ENCODE data around the gene ZIK1. TPM values are rescaled to one million over a fixed set of nuclear protein-coding genes. Genes with fewer than 3 reads are reported as not detected.

Gene ZIK1
- total and polyA plus RNA-seq, 2 experiments from 2014 or later, result 10.3 to 40.5 TPM

DNA sequence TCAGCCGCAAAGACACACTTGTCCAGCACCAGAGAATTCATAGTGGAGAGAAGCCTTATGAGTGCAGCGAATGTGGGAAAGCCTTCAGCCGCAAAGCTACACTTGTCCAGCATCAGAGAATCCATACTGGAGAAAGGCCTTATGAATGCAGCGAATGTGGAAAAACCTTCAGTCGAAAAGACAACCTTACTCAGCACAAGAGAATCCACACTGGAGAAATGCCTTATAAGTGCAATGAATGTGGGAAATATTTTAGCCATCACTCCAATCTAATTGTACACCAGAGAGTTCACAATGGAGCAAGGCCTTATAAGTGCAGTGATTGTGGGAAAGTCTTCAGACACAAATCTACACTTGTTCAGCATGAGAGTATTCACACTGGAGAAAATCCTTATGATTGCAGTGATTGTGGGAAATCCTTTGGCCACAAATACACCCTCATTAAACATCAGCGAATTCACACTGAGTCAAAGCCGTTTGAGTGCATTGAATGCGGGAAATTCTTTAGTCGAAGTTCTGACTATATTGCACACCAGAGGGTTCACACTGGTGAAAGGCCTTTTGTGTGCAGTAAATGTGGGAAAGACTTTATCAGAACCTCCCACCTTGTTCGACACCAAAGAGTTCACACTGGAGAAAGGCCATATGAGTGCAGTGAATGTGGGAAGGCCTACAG is 36.9 kb downstream of the ZIK1 start (continued):
- TF ChIP-seq, protein P1, sequence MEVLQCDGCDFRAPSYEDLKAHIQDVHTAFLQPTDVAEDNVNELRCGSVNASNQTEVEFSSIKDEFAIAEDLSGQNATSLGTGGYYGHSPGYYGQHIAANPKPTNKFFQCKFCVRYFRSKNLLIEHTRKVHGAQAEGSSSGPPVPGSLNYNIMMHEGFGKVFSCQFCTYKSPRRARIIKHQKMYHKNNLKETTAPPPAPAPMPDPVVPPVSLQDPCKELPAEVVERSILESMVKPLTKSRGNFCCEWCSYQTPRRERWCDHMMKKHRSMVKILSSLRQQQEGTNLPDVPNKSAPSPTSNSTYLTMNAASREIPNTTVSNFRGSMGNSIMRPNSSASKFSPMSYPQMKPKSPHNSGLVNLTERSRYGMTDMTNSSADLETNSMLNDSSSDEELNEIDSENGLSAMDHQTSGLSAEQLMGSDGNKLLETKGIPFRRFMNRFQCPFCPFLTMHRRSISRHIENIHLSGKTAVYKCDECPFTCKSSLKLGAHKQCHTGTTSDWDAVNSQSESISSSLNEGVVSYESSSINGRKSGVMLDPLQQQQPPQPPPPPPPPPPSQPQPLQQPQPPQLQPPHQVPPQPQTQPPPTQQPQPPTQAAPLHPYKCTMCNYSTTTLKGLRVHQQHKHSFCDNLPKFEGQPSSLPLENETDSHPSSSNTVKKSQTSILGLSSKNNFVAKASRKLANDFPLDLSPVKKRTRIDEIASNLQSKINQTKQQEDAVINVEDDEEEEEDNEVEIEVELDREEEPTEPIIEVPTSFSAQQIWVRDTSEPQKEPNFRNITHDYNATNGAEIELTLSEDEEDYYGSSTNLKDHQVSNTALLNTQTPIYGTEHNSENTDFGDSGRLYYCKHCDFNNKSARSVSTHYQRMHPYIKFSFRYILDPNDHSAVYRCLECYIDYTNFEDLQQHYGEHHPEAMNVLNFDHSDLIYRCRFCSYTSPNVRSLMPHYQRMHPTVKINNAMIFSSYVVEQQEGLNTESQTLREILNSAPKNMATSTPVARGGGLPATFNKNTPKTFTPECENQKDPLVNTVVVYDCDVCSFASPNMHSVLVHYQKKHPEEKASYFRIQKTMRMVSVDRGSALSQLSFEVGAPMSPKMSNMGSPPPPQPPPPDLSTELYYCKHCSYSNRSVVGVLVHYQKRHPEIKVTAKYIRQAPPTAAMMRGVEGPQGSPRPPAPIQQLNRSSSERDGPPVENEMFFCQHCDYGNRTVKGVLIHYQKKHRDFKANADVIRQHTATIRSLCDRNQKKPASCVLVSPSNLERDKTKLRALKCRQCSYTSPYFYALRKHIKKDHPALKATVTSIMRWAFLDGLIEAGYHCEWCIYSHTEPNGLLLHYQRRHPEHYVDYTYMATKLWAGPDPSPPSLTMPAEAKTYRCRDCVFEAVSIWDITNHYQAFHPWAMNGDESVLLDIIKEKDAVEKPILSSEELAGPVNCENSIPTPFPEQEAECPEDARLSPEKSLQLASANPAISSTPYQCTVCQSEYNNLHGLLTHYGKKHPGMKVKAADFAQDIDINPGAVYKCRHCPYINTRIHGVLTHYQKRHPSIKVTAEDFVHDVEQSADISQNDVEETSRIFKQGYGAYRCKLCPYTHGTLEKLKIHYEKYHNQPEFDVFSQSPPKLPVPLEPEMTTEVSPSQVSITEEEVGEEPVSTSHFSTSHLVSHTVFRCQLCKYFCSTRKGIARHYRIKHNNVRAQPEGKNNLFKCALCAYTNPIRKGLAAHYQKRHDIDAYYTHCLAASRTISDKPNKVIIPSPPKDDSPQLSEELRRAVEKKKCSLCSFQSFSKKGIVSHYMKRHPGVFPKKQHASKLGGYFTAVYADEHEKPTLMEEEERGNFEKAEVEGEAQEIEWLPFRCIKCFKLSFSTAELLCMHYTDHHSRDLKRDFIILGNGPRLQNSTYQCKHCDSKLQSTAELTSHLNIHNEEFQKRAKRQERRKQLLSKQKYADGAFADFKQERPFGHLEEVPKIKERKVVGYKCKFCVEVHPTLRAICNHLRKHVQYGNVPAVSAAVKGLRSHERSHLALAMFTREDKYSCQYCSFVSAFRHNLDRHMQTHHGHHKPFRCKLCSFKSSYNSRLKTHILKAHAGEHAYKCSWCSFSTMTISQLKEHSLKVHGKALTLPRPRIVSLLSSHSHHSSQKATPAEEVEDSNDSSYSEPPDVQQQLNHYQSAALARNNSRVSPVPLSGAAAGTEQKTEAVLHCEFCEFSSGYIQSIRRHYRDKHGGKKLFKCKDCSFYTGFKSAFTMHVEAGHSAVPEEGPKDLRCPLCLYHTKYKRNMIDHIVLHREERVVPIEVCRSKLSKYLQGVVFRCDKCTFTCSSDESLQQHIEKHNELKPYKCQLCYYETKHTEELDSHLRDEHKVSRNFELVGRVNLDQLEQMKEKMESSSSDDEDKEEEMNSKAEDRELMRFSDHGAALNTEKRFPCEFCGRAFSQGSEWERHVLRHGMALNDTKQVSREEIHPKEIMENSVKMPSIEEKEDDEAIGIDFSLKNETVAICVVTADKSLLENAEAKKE (CRISPR knock-in tag; IDR thresholded peaks at IDR 0.05), result no peak
- TF ChIP-seq JUNB (IDR thresholded peaks at IDR 0.05; ENCODE audit: unreplicated experiment) (no peak), EZH2phosphoT487 (IDR thresholded peaks at IDR 0.05; ENCODE audit: unreplicated experiment) (no peak), STAT1 (IDR thresholded peaks at IDR 0.05; ENCODE audit: unreplicated experiment) (no peak), NANOG (IDR thresholded peaks at IDR 0.05; ENCODE audit: borderline replicate concordance) (no peak)

DNA sequence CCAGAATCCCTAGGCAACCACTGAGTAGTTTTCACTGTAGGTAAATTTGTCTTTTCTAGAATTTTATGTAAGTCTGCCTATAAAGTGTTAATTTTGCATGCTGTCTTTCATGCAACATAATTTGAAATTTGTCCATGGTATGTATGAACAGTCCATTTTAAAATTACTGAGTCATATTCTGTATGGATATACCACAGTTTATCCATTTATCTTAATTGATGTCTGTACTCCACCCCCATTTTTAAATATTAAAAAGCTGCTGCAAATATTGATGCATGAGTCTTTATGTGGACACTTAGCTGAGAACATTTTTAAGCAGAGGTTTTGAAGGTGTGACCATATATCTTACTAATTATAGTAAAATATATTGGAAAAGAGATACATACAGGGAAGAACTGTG is 39.1 kb downstream of the ZIK1 start:
- Mint-ChIP-seq H3K27ac (no peak overlapping the region), H3K9me3 (peaks cover 73% of the 10 kb centered on the region), H3K36me3 (ENCODE audit: low read depth) (peaks cover 75% of the 10 kb centered on the region), H3K4me3 (no peak overlapping the region), H3K4me1 (no peaks in the 10 kb centered on the region), H3K27me3 (ENCODE audit: insufficient read depth, low read depth, poor library complexity) (peaks cover 3% of the 10 kb centered on the region)
- Histone ChIP-seq H3F3A (replicated peaks; ENCODE audit: low read depth) (0 out of 2 replicates have a peak, but pooled peaks cover 11% of the 10 kb centered on the region), H3K9me2 (ENCODE audit: insufficient read depth) (no peaks in the 10 kb centered on the region), H2AFZ (no peak overlapping the region), H3K27ac (ENCODE audit: low read depth) (no peak overlapping the region), H3K4me1 (ENCODE audit: insufficient read depth) (no peaks in the 10 kb centered on the region), H3K4me3 (no peak overlapping the region), H4K20me1 (replicated peaks; ENCODE audit: insufficient read depth) (peaks cover 14% of the 10 kb centered on the region), H3K27me3 (ENCODE audit: insufficient read depth) (no peaks in the 10 kb centered on the region), H3K4me2 (no peak overlapping the region), H3K36me3 (ENCODE audit: insufficient read depth) (peaks cover 60% of the 10 kb centered on the region), H3K79me2 (replicated peaks; ENCODE audit: insufficient read depth) (peaks cover 67% of the 10 kb centered on the region)
- ATAC-seq (no peak), DNase-seq (ENCODE audit: low spot score) (no peak)
- TF ChIP-seq EZH2 (IDR thresholded peaks at IDR 0.05; ENCODE audit: low read depth, unreplicated experiment), result no peak
- TF ChIP-seq, protein P2, sequence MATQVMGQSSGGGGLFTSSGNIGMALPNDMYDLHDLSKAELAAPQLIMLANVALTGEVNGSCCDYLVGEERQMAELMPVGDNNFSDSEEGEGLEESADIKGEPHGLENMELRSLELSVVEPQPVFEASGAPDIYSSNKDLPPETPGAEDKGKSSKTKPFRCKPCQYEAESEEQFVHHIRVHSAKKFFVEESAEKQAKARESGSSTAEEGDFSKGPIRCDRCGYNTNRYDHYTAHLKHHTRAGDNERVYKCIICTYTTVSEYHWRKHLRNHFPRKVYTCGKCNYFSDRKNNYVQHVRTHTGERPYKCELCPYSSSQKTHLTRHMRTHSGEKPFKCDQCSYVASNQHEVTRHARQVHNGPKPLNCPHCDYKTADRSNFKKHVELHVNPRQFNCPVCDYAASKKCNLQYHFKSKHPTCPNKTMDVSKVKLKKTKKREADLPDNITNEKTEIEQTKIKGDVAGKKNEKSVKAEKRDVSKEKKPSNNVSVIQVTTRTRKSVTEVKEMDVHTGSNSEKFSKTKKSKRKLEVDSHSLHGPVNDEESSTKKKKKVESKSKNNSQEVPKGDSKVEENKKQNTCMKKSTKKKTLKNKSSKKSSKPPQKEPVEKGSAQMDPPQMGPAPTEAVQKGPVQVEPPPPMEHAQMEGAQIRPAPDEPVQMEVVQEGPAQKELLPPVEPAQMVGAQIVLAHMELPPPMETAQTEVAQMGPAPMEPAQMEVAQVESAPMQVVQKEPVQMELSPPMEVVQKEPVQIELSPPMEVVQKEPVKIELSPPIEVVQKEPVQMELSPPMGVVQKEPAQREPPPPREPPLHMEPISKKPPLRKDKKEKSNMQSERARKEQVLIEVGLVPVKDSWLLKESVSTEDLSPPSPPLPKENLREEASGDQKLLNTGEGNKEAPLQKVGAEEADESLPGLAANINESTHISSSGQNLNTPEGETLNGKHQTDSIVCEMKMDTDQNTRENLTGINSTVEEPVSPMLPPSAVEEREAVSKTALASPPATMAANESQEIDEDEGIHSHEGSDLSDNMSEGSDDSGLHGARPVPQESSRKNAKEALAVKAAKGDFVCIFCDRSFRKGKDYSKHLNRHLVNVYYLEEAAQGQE (IDR thresholded peaks at IDR 0.05; ENCODE audit: unreplicated experiment), result no peak
- TF ChIP-seq POLR2AphosphoS5 (IDR thresholded peaks at IDR 0.05; ENCODE audit: low read depth), result no peak
- TF ChIP-seq CREB1 (CRISPR knock-in tag; IDR thresholded peaks at IDR 0.05; ENCODE audit: low read depth), result no peak

Data from GM23338 (cell line).